ENCODE data around the gene MSLN.

- TF ChIP-seq POLR2AphosphoS5 (IDR thresholded peaks at IDR 0.05; ENCODE audit: borderline replicate concordance, low read depth, low read length) = peak; percentile 42; the same call in 1 of the 2 replicates
- no peak for TF ChIP-seq EZH2 (IDR thresholded peaks at IDR 0.05)
- TF ChIP-seq FOXP2 (optimal IDR thresholded peaks at IDR 0.05; ENCODE audit: control extremely low read depth, extremely low read length, insufficient read depth) = no peak
These were observed 47.0 kb downstream of the MSLN start for GRCh38 chr16:807347-808084.
